Heart left ventricle (tissue), 13 donors: ENCODE measurements around the gene NR1H3.

Experiments used
- CTCF ChIP-seq, 12 donors: fragments of 200-600 bp; sonication (generic) in 4 of 12; IDR thresholded peaks; one replicate each; pipeline versions ENCODE4 v1.5.0 to v1.8.0; 2018 to 2022; ENCODE audit warnings: antibody characterized with exemption in 12 of 12, mild to moderate bottlenecking in 5 of 12
- POLR2A ChIP-seq, 2 donors: fragments of 450-650 bp; IDR thresholded peaks; one replicate each; pipeline ENCODE4 v1.6.1; 2017; ENCODE audit warnings: antibody characterized with exemption in 2 of 2, mild to moderate bottlenecking in 2 of 2, moderate library complexity in 2 of 2
- donor health status: ischemic (EF 13 %, LVEDD 7.1; RV severe dilation, severe dysfunction).
- donor health status: DM: no; HTN: yes; CAD: no.
- donor health status: DM: no; HTN: no; CAD: no.
- donor health status: ischemic (EF 25% LVEDD 6.9; RV normal size, moderate dysfunction).
- donor health status: ischemic (EF 25% LVEDD 5.7; RV mildly dilated, moderate dysfunction).
- donor health status: ischemic (EF 35%, LVEDD 5.7; RV mildly dilated, moderate dysfunction).
- donor health status: nonischemic (EF 11% LVEDD 7.7; RV severe dilation, severe dysfunction).
- donor health status: DM: yes; HTN: yes; CAD: no.
- donor health status: PGD.
- donor health status: ischemic (EF 29% LVEDD 5.4; RV normal size, mild dysfunction).
- donor health status: nonischemic (EF 23%, LVEDD 6.1; RV moderate dilation, normal function).

GRCh38 chr11:47215366-47215910 lies 42.4 kb upstream of the NR1H3 start:
- TF ChIP-seq CTCF (IDR thresholded peaks at IDR 0.05): no peak
- TF ChIP-seq POLR2A (IDR thresholded peaks at IDR 0.05): no peak
